ENCODE results near the gene KIF26B. TPM values are rescaled to one million over a fixed set of nuclear protein-coding genes. Genes with fewer than 3 reads are reported as not detected.

KIF26B gene
- total and polyA plus RNA-seq, 2 of the 4 experiments (the other 2 are of a cell fraction): 0.53 to 0.54 TPM

GRCh38 chr1:245701631-245702030 is 546.8 kb downstream of the KIF26B start:
- H2BK120ac ChIP-seq (ENCODE audit: low read depth, low read length): no peak overlapping the region
- H3K27ac ChIP-seq (ENCODE audit: insufficient read depth, low read length): no peak overlapping the region
- no peaks in the 10 kb centered on the region for H4K20me1 ChIP-seq (ENCODE audit: insufficient read depth, low read length)
- BruUV-seq (replicated peaks): no TSS peak
- no peak overlapping the region for H3K9ac ChIP-seq (ENCODE audit: low read depth, low read length)
- POLR2A ChIA-PET (ENCODE audit: unreplicated experiment): no interaction called here
- H3K36me3 ChIP-seq (ENCODE audit: control insufficient read depth, insufficient read depth, low read length): peaks cover 8% of the 10 kb centered on the region
- intact Hi-C loops (cut with micrococcal nuclease) (no loop called here), dilution Hi-C loops (cut with HindIII; ENCODE audit: low sequenced_read_pairs, unreplicated experiment) (no loop called here), in situ Hi-C loops (cut with MboI; ENCODE audit: low sequenced_read_pairs) (no loop called here)
- H4K8ac ChIP-seq (ENCODE audit: low read depth in 2 of 2, low read length in 2 of 2): no peak overlapping the region
- no peaks in the 10 kb centered on the region; the same call in 1 of the 2 replicates for H3K9me1 ChIP-seq (ENCODE audit: insufficient read depth, low read length)
- no CpG with 5 or more reads among the region's 7 CpGs for WGBS, 2 experiments (ENCODE audit: extremely low coverage in 2 of 2, insufficient read length in 1 of 2)
- H3K4me1 ChIP-seq (ENCODE audit: control insufficient read depth, insufficient read depth, low read length): peaks cover 5% of the 10 kb centered on the region
- H2BK20ac ChIP-seq (ENCODE audit: low read depth, low read length): no peak overlapping the region
- no peaks in the 10 kb centered on the region for H3K79me1 ChIP-seq (ENCODE audit: low read depth in 1 of 2, low read length in 2 of 2)
- H2BK15ac ChIP-seq (ENCODE audit: low read depth, low read length): no peak overlapping the region
- H3K18ac ChIP-seq (ENCODE audit: low read depth, low read length): no peak overlapping the region
- H3K4ac ChIP-seq (ENCODE audit: low read depth, low read length): no peak overlapping the region
- no peak overlapping the region for H3K4me3 ChIP-seq (ENCODE audit: insufficient read depth, low read depth, low read length)
- no peak overlapping the region for H2AK9ac ChIP-seq (replicated peaks; ENCODE audit: low read depth, low read length, poor library complexity)
- H3K56ac ChIP-seq (ENCODE audit: extremely low read depth, insufficient read depth, low read length): no peak overlapping the region
- TF ChIP-seq CHD1 (IDR thresholded peaks at IDR 0.05; ENCODE audit: low read depth, low read length): no peak
- TF ChIP-seq SMC3 (IDR thresholded peaks at IDR 0.05; ENCODE audit: low read depth, low read length): no peak
- TF ChIP-seq NFE2L2 (IDR thresholded peaks at IDR 0.05; ENCODE audit: low read depth, low read length): no peak
- no peak for TF ChIP-seq POLR2A (IDR thresholded peaks at IDR 0.05; ENCODE audit: low read depth, low read length)
- no peak for TF ChIP-seq CTCF (conservative IDR thresholded peaks at IDR 0.05; ENCODE audit: low read depth, low read length)
- no peak for TF ChIP-seq MAFK (IDR thresholded peaks at IDR 0.05; ENCODE audit: low read depth, low read length)
- TF ChIP-seq MAZ (IDR thresholded peaks at IDR 0.05; ENCODE audit: borderline replicate concordance, low read depth, low read length): no peak
- no peak for TF ChIP-seq RCOR1 (IDR thresholded peaks at IDR 0.05; ENCODE audit: insufficient replicate concordance, low read length)
- TF ChIP-seq USF2 (IDR thresholded peaks at IDR 0.05; ENCODE audit: low read depth, low read length): no peak
- no peak for TF ChIP-seq FOS (IDR thresholded peaks at IDR 0.05; ENCODE audit: low read depth, low read length)
- no peak for TF ChIP-seq CEBPB (IDR thresholded peaks at IDR 0.05; ENCODE audit: low read depth, low read length)
- TF ChIP-seq MXI1 (IDR thresholded peaks at IDR 0.05; ENCODE audit: borderline replicate concordance, low read depth, low read length): no peak
- no peak for TF ChIP-seq ELK1 (IDR thresholded peaks at IDR 0.05; ENCODE audit: borderline replicate concordance, low read depth, low read length)
- no peak for TF ChIP-seq BHLHE40 (IDR thresholded peaks at IDR 0.05; ENCODE audit: low read depth, low read length)
- no peak for TF ChIP-seq RAD21 (IDR thresholded peaks at IDR 0.05; ENCODE audit: low read length)
- no peak for TF ChIP-seq RFX5 (IDR thresholded peaks at IDR 0.05; ENCODE audit: low read depth, low read length)
- no peak overlapping the region for H2AFZ ChIP-seq (replicated peaks; ENCODE audit: low read length, poor library complexity)
- H4K5ac ChIP-seq (ENCODE audit: low read depth, low read length): no peak overlapping the region
- H3K14ac ChIP-seq (replicated peaks; ENCODE audit: low read depth, low read length): no peak overlapping the region
- H3K9me3 ChIP-seq (ENCODE audit: control insufficient read depth, insufficient read depth, low read length): no peaks in the 10 kb centered on the region
- no peaks in the 10 kb centered on the region for H3K27me3 ChIP-seq (ENCODE audit: control insufficient read depth, insufficient read depth, low read length)
- CTCF ChIA-PET: no interaction called here
- no peak for DNase-seq
- no peak overlapping the region for H4K91ac ChIP-seq (ENCODE audit: insufficient read depth, low read depth, low read length)
- H2BK5ac ChIP-seq (ENCODE audit: low read depth, low read length, poor library complexity, severe bottlenecking): no peak overlapping the region
- H2AK5ac ChIP-seq (ENCODE audit: low read depth, low read length): no peak overlapping the region
- ATAC-seq (ENCODE audit: low read depth): no peak
- no peak overlapping the region for H3K23ac ChIP-seq (ENCODE audit: low read depth, low read length)
- no peak overlapping the region for H3K4me2 ChIP-seq (ENCODE audit: low read depth, low read length)

Measured in IMR-90 (cell line).